ENCODE results near the gene TNK2. TPM values are rescaled to one million over a fixed set of nuclear protein-coding genes. Genes with fewer than 3 reads are reported as not detected.
A peak's percentile ranks its signal among the peaks of the same experiment; 100 is the strongest.

TNK2 gene
- polyA plus RNA-seq, 3 donors, result 0.84 to 131 (median 1.8) TPM

DNA sequence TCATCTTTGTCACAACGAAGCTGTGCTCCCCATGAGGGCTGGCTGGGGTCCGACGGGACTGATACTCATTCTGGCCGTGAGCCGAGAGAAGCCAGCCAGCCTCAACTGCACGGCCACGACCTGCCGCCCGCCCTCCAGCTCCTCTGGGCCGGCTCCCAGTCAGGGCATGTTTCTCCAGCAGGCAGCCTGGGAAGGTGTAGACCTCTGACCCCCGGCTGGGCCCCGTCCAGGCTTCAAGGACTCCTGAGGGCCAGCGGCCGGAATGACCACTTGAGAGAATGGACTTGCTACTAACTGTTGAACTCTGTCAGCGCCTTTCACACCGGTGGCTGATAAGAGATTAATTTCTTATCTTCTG, 78.5 kb downstream of the TNK2 start:
- no peak overlapping the region for H3K27ac ChIP-seq (ENCODE audit: low read depth in 1 of 2, low read length in 2 of 2)
- Mint-ChIP-seq H3K4me1 (no peaks in the 10 kb centered on the region), H3K27me3 (ENCODE audit: low read depth in 3 of 3) (peaks cover 0 to 2% (median 2%) of the 10 kb centered on the region in 3 donors), H3K36me3 (no peaks in the 10 kb centered on the region), H3K27ac (no peak overlapping the region), H3K4me3 (no peak overlapping the region), H3K9me3 (no peaks in the 10 kb centered on the region)
- H3K9me3 ChIP-seq (replicated peaks in 1 of 2; ENCODE audit: control insufficient read depth in 1 of 2, insufficient read depth in 1 of 2, low read length in 2 of 2), result no peaks in the 10 kb centered on the region
- no peaks in the 10 kb centered on the region for H3K27me3 ChIP-seq (ENCODE audit: control insufficient read depth in 2 of 2, insufficient read depth in 2 of 2, low read length in 2 of 2)
- no peaks in the 10 kb centered on the region for H3K4me1 ChIP-seq (ENCODE audit: control insufficient read depth in 1 of 2, insufficient read depth in 2 of 2, low read length in 2 of 2)
- no peaks in the 10 kb centered on the region for H3K79me2 ChIP-seq (ENCODE audit: insufficient read depth, low read length)
- no peaks in the 10 kb centered on the region for H4K20me1 ChIP-seq (ENCODE audit: insufficient read depth, low read length)
- no peak for DNase-seq
- no peak overlapping the region for H3K4me2 ChIP-seq (replicated peaks; ENCODE audit: extremely low read depth, low read length, poor library complexity, severe bottlenecking)
- H3K36me3 ChIP-seq (replicated peaks in 1 of 2; ENCODE audit: control insufficient read depth in 1 of 2, insufficient read depth in 2 of 2, low read length in 2 of 2), result no peaks in the 10 kb centered on the region
- intact Hi-C loops (cut with micrococcal nuclease), result no loop called here
- H3K4me3 ChIP-seq (replicated peaks in 1 of 3; ENCODE audit: low read depth in 2 of 3, low read length in 3 of 3), result no peak overlapping the region
- TF ChIP-seq, protein P1, sequence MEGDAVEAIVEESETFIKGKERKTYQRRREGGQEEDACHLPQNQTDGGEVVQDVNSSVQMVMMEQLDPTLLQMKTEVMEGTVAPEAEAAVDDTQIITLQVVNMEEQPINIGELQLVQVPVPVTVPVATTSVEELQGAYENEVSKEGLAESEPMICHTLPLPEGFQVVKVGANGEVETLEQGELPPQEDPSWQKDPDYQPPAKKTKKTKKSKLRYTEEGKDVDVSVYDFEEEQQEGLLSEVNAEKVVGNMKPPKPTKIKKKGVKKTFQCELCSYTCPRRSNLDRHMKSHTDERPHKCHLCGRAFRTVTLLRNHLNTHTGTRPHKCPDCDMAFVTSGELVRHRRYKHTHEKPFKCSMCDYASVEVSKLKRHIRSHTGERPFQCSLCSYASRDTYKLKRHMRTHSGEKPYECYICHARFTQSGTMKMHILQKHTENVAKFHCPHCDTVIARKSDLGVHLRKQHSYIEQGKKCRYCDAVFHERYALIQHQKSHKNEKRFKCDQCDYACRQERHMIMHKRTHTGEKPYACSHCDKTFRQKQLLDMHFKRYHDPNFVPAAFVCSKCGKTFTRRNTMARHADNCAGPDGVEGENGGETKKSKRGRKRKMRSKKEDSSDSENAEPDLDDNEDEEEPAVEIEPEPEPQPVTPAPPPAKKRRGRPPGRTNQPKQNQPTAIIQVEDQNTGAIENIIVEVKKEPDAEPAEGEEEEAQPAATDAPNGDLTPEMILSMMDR (IDR thresholded peaks at IDR 0.05), result no peak
- no peak overlapping the region for H2AFZ ChIP-seq (ENCODE audit: insufficient read depth, low read depth, low read length, poor library complexity, severe bottlenecking)
- 94% methylated on average over 12 of the region's 16 CpGs for WGBS (ENCODE audit: insufficient coverage)
- no peak overlapping the region for H3K9ac ChIP-seq (ENCODE audit: insufficient read depth, low read length, poor library complexity, severe bottlenecking)

DNA sequence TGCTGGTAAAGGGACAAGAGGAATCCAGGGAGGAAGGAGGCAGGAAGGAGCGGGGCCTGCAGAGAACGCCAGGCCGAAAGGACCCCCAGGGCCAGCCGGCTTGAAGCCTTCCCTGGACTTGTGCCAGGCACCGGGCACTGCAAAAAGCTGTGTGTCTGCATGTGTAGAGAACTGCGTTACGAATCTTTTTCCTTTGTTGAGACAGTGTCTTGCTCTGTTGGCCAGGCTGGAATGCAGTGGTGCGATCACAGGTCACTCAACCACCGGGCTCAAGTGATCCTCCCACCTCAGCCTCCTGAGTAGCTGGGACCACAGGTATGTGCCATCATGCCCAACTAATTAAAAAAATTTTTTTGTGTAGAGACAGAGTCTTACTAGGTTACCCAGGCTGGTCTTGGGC, 79.6 kb downstream of the TNK2 start:
- intact Hi-C loops (cut with micrococcal nuclease), result no loop called here
- Histone ChIP-seq H3K9me3 (replicated peaks in 1 of 2; ENCODE audit: control insufficient read depth in 1 of 2, insufficient read depth in 1 of 2, low read length in 2 of 2) (no peaks in the 10 kb centered on the region), H3K4me3 (replicated peaks in 1 of 3; ENCODE audit: low read depth in 2 of 3, low read length in 3 of 3) (no peak overlapping the region), H3K4me2 (replicated peaks; ENCODE audit: extremely low read depth, low read length, poor library complexity, severe bottlenecking) (no peak overlapping the region), H3K27ac (ENCODE audit: low read depth in 1 of 2, low read length in 2 of 2) (no peak overlapping the region), H3K79me2 (ENCODE audit: insufficient read depth, low read length) (no peaks in the 10 kb centered on the region), H3K27me3 (ENCODE audit: control insufficient read depth in 2 of 2, insufficient read depth in 2 of 2, low read length in 2 of 2) (no peaks in the 10 kb centered on the region), H3K36me3 (replicated peaks in 1 of 2; ENCODE audit: control insufficient read depth in 1 of 2, insufficient read depth in 2 of 2, low read length in 2 of 2) (no peaks in the 10 kb centered on the region), H2AFZ (ENCODE audit: insufficient read depth, low read depth, low read length, poor library complexity, severe bottlenecking) (no peak overlapping the region), H3K9ac (ENCODE audit: insufficient read depth, low read length, poor library complexity, severe bottlenecking) (no peak overlapping the region), H4K20me1 (ENCODE audit: insufficient read depth, low read length) (no peaks in the 10 kb centered on the region), H3K4me1 (ENCODE audit: control insufficient read depth in 1 of 2, insufficient read depth in 2 of 2, low read length in 2 of 2) (no peaks in the 10 kb centered on the region)
- Mint-ChIP-seq H3K4me3 (no peak overlapping the region), H3K27ac (peak overlapping the region in 1 of 7 donors; percentile 72), H3K9me3 (no peaks in the 10 kb centered on the region), H3K36me3 (no peaks in the 10 kb centered on the region), H3K27me3 (ENCODE audit: low read depth in 3 of 3) (peaks cover 0 to 2% (median 2%) of the 10 kb centered on the region in 3 donors), H3K4me1 (no peaks in the 10 kb centered on the region)
- TF ChIP-seq, protein P1 (IDR thresholded peaks at IDR 0.05), result no peak
- no peak for DNase-seq
- 80% methylated on average over 5 of the region's 9 CpGs for WGBS (ENCODE audit: insufficient coverage)

Data from CD14-positive monocyte (primary cell).